Activated T-helper 17 cell treated with anti-CD3 and anti-CD28 coated beads, Interleukin-2, amount 50 U/mL, for 72 hours (primary cell): Measurements from ENCODE around the gene MTAP. TPM values are rescaled to one million over a fixed set of nuclear protein-coding genes. Genes with fewer than 3 reads are reported as not detected.

Experiments used
- ATAC-seq: fragments of 150-1000 bp; cut with Tn5 transposase; replicated peaks from 2 replicates; pipeline ENCODE4 v1.10.0; 2021; ENCODE audit warnings: mild to moderate bottlenecking, moderate library complexity
- H3K27ac Mint-ChIP-seq: one replicate; pipeline ENCODE4 v1.8.0; 2022; ENCODE audit warnings: mixed read lengths
- H3K27me3 Mint-ChIP-seq: one replicate; pipeline ENCODE4 v1.8.0; 2022; ENCODE audit warnings: mixed read lengths
- H3K36me3 Mint-ChIP-seq: one replicate; pipeline ENCODE4 v1.8.0; 2022; ENCODE audit warnings: low read depth, mild to moderate bottlenecking, mixed read lengths
- H3K4me1 Mint-ChIP-seq: one replicate; pipeline ENCODE4 v1.8.0; 2022; ENCODE audit warnings: mixed read lengths
- H3K4me3 Mint-ChIP-seq: one replicate; pipeline ENCODE4 v1.8.0; 2022; ENCODE audit warnings: mild to moderate bottlenecking, mixed read lengths
- H3K9me3 Mint-ChIP-seq: one replicate; pipeline ENCODE4 v1.8.0; 2022; ENCODE audit warnings: mixed read lengths
- total RNA-seq, 2 donors: library from RNA; stranded (reverse); gene quantifications; one replicate each; pipeline ENCODE4 v1.2.3, GENCODE V29; 2022

MTAP gene
- total RNA-seq, 2 donors from 2014 or later = 41.2 to 62.0 TPM

DNA sequence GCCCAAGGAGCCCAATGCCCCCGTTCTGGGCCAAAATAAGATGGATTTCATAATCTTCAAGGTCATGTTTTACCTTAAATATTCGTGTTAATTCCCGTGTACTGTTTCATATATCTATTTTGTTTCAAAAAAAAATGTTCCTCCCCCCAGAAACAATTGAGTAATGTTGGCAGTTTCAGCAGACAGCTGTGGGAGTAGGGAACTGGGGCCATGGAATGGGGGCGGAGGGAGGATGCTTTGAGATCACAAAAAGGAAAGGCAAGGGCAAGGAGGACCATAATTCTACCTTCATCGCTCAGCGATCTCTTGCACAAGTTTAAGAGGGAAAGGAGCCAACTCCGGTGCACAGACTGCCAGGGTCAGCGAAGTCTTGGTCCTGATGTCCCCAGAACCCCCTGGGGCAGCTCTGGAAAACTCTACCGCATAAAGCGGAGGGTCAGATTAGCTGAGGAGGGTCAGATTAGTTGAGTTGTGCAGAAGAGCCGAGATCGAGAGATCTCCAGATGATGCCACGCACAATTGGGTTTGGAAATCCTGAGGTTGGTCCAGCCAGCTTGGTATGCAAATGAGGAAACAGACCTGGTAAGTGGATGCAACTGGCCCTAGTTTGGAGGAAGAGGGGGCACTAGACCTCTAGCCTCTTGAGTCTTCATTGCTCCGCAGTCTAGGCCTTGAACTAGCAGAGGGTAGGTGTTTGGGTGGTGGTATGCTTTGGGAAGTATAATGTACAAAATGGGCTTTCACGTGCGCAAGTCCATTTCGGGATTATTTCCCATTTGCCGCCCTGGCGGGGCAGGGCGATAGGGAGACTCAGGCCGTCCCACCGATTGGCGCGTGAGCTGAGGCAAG lies 167.7 kb downstream of the MTAP start:
- peaks cover 31% of the 10 kb centered on the region for H3K4me1 Mint-ChIP-seq
- H3K9me3 Mint-ChIP-seq = peaks cover 11% of the 10 kb centered on the region
- H3K36me3 Mint-ChIP-seq = peaks cover 52% of the 10 kb centered on the region
- no peak for ATAC-seq
- H3K27me3 Mint-ChIP-seq = peaks cover 90% of the 10 kb centered on the region
- no peak overlapping the region for H3K27ac Mint-ChIP-seq
- H3K4me3 Mint-ChIP-seq = no peak overlapping the region

- Mint-ChIP-seq H3K4me1 (peaks cover 24% of the 10 kb centered on the region), H3K4me3 (no peak overlapping the region), H3K27me3 (peaks cover 90% of the 10 kb centered on the region), H3K36me3 (peaks cover 55% of the 10 kb centered on the region), H3K9me3 (peaks cover 11% of the 10 kb centered on the region), H3K27ac (no peak overlapping the region)
- ATAC-seq = no peak
These were observed 168.6 kb downstream of the MTAP start for GRCh38 chr9:21970800-21971640.

GRCh38 chr9:21972361-21972760 lies 169.9 kb downstream of the MTAP start:
- H3K36me3 Mint-ChIP-seq = peaks cover 49% of the 10 kb centered on the region
- peaks cover 85% of the 10 kb centered on the region for H3K27me3 Mint-ChIP-seq
- no peak overlapping the region for H3K27ac Mint-ChIP-seq
- H3K9me3 Mint-ChIP-seq = peaks cover 8% of the 10 kb centered on the region
- H3K4me1 Mint-ChIP-seq = peaks cover 22% of the 10 kb centered on the region
- no peak for ATAC-seq
- no peak overlapping the region for H3K4me3 Mint-ChIP-seq

DNA sequence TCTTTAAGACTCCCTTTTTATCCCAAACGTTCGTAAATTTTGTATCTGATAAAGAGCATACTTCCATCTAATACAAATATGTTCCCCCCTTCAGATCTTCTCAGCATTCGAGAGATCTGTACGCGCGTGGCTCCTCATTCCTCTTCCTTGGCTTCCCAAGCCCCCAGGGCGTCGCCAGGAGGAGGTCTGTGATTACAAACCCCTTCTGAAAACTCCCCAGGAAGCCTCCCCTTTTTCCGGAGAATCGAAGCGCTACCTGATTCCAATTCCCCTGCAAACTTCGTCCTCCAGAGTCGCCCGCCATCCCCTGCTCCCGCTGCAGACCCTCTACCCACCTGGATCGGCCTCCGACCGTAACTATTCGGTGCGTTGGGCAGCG lies 171.9 kb downstream of the MTAP start:
- Mint-ChIP-seq H3K27ac (no peak overlapping the region), H3K36me3 (peaks cover 39% of the 10 kb centered on the region), H3K4me3 (peak overlapping the region; percentile 71), H3K4me1 (peaks cover 16% of the 10 kb centered on the region), H3K9me3 (no peaks in the 10 kb centered on the region), H3K27me3 (peaks cover 81% of the 10 kb centered on the region)
- ATAC-seq = no peak

- no peak overlapping the region for H3K27ac Mint-ChIP-seq
- peaks cover 14% of the 10 kb centered on the region for H3K4me1 Mint-ChIP-seq
- peaks cover 80% of the 10 kb centered on the region for H3K27me3 Mint-ChIP-seq
- peaks cover 34% of the 10 kb centered on the region for H3K36me3 Mint-ChIP-seq
- peak; percentile 73 for ATAC-seq
- H3K9me3 Mint-ChIP-seq = no peaks in the 10 kb centered on the region
- H3K4me3 Mint-ChIP-seq = peak overlapping the region; percentile 71
These were observed 172.4 kb downstream of the MTAP start for GRCh38 chr9:21974722-21975409.

DNA sequence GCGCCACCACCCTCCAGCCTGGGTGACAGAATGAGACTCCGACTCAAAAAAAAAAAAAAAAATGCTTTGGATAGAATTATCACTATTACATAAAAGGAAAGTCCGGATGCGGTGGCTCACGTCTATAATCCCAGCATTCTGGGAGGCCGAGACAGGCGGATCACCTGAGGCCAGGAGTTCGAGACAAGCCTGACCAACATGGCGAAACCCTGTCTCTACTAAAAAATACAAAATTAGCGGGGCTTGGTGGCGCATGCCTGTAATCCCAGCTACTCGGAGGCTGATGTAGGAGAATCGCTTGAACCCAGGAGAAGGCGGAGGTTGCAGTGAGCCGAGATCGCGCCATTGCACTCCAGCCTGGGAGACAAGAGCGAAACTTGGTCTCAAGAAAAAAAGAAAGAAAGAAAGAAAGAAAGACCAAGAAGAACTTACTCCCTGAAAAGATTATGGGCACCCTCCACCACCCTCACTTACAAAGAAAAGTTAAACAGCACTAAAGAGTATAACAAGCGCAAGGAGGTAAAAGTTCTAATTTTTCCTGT lies 174.0 kb downstream of the MTAP start:
- Mint-ChIP-seq H3K27ac (no peak overlapping the region), H3K27me3 (peaks cover 74% of the 10 kb centered on the region), H3K36me3 (peaks cover 22% of the 10 kb centered on the region), H3K4me1 (peaks cover 7% of the 10 kb centered on the region), H3K9me3 (no peaks in the 10 kb centered on the region), H3K4me3 (no peak overlapping the region)
- ATAC-seq = no peak

DNA sequence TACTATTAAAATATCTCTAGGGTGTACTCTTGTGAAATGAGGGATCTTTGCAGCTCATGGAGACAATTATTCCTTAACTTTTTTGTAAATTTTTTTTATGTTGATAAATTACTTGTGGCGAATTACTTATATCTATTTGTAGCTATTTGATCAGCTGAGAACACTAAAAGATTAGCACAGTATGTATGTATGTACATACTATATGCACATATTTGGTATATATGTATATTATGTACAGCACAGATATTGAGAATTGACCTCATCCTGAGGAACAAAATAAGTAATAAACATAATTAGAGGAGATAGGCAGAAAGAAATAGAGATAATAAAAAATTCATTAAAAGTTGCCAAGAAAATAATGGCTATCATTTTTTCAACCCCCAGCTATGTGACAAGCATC lies 180.0 kb downstream of the MTAP start:
- no peaks in the 10 kb centered on the region for H3K4me1 Mint-ChIP-seq
- H3K27ac Mint-ChIP-seq = no peak overlapping the region
- no peaks in the 10 kb centered on the region for H3K36me3 Mint-ChIP-seq
- ATAC-seq = no peak
- peaks cover 55% of the 10 kb centered on the region for H3K27me3 Mint-ChIP-seq
- H3K4me3 Mint-ChIP-seq = no peak overlapping the region
- no peaks in the 10 kb centered on the region for H3K9me3 Mint-ChIP-seq

GRCh38 chr9:21982861-21983560 lies 180.6 kb downstream of the MTAP start:
- H3K9me3 Mint-ChIP-seq = no peaks in the 10 kb centered on the region
- no peak for ATAC-seq
- H3K27me3 Mint-ChIP-seq = peaks cover 53% of the 10 kb centered on the region
- H3K4me1 Mint-ChIP-seq = no peaks in the 10 kb centered on the region
- no peak overlapping the region for H3K27ac Mint-ChIP-seq
- no peak overlapping the region for H3K4me3 Mint-ChIP-seq
- no peaks in the 10 kb centered on the region for H3K36me3 Mint-ChIP-seq

DNA sequence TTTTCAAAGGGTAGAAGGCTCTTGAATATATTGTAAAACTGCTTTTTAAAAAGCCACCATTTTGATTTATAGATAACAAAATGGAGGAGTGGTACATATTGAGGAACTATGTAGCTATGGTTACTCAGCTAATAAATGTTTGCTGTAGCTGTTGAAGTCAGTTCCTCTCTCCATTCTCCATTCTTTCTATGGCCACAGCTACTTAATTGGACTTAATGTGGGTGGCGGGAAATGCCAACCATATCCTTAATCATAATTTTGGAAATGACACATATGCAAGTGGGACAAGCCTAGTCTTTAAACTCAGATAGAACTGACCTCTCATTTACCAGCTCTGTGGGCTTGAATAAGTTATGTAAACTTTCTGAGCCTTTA lies 181.1 kb downstream of the MTAP start:
- H3K27me3 Mint-ChIP-seq = peaks cover 55% of the 10 kb centered on the region
- H3K36me3 Mint-ChIP-seq = no peaks in the 10 kb centered on the region
- no peak for ATAC-seq
- no peak overlapping the region for H3K27ac Mint-ChIP-seq
- no peaks in the 10 kb centered on the region for H3K9me3 Mint-ChIP-seq
- H3K4me1 Mint-ChIP-seq = no peaks in the 10 kb centered on the region
- H3K4me3 Mint-ChIP-seq = no peak overlapping the region

GRCh38 chr9:21984101-21984500 lies 181.7 kb downstream of the MTAP start:
- Mint-ChIP-seq H3K36me3 (no peaks in the 10 kb centered on the region), H3K4me1 (no peaks in the 10 kb centered on the region), H3K9me3 (no peaks in the 10 kb centered on the region), H3K27ac (no peak overlapping the region), H3K27me3 (peaks cover 54% of the 10 kb centered on the region), H3K4me3 (no peak overlapping the region)
- ATAC-seq = no peak

GRCh38 chr9:21985964-21986667 lies 183.7 kb downstream of the MTAP start:
- H3K9me3 Mint-ChIP-seq = no peaks in the 10 kb centered on the region
- H3K36me3 Mint-ChIP-seq = no peaks in the 10 kb centered on the region
- H3K4me3 Mint-ChIP-seq = no peak overlapping the region
- peaks cover 47% of the 10 kb centered on the region for H3K27me3 Mint-ChIP-seq
- H3K4me1 Mint-ChIP-seq = no peaks in the 10 kb centered on the region
- ATAC-seq = no peak
- no peak overlapping the region for H3K27ac Mint-ChIP-seq
